ENCODE data around the gene KCNV2. TPM values are rescaled to one million over a fixed set of nuclear protein-coding genes. Genes with fewer than 3 reads are reported as not detected.
"Not testable (repeated sequence)": the region's sequence is repeated elsewhere in the genome, so short reads cannot be mapped to it uniquely, and the experiment has no call there.

KCNV2 gene
- total RNA-seq, 1 donor from 2014 or later = not detected

DNA sequence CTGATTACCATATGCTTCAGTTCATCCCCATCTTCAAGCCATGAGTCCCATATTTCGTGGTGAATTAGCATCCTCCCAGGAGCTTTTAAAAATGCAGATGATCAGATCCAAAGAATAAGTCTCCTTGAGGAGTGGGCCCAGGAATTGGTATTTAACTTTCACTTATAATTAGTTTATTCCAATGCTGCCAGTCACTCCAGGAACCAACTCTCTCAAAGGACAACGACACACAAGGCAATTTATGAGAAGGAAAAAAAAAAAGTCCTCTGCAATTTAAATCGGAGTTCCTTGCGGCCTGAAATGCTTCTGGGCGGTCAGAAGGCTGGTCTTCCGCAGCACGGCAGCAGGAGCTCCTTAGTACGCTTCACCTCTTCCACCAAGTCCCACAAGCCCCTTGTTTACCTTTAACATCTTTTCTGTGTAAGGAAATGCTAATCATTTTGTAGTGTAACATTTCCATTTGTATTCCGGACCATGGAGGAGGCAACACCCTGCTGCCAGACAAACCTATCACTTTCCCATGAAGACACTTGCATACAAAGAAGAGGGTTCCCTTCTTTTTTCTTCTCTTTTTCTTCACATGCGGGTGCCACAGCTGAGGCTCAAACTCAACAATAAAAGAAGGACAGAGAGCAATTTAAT, 16.3 kb upstream of the KCNV2 start:
- Mint-ChIP-seq H3K4me1 (ENCODE audit: low read depth, unreplicated experiment) (peaks cover 18% of the 10 kb centered on the region), H3K36me3 (ENCODE audit: unreplicated experiment) (no peaks in the 10 kb centered on the region), H3K4me3 (ENCODE audit: unreplicated experiment) (no peak overlapping the region), H3K27me3 (ENCODE audit: unreplicated experiment) (no peaks in the 10 kb centered on the region), H3K27ac (ENCODE audit: unreplicated experiment) (no peak overlapping the region), H3K9me3 (ENCODE audit: unreplicated experiment) (peaks cover 2% of the 10 kb centered on the region)
- DNase-seq = no peak
- TF ChIP-seq, protein P1, sequence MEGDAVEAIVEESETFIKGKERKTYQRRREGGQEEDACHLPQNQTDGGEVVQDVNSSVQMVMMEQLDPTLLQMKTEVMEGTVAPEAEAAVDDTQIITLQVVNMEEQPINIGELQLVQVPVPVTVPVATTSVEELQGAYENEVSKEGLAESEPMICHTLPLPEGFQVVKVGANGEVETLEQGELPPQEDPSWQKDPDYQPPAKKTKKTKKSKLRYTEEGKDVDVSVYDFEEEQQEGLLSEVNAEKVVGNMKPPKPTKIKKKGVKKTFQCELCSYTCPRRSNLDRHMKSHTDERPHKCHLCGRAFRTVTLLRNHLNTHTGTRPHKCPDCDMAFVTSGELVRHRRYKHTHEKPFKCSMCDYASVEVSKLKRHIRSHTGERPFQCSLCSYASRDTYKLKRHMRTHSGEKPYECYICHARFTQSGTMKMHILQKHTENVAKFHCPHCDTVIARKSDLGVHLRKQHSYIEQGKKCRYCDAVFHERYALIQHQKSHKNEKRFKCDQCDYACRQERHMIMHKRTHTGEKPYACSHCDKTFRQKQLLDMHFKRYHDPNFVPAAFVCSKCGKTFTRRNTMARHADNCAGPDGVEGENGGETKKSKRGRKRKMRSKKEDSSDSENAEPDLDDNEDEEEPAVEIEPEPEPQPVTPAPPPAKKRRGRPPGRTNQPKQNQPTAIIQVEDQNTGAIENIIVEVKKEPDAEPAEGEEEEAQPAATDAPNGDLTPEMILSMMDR (IDR thresholded peaks at IDR 0.05; ENCODE audit: partially characterized antibody, unreplicated experiment) = no peak

- no peak for DNase-seq
- no peaks in the 10 kb centered on the region for H3K27me3 Mint-ChIP-seq (ENCODE audit: unreplicated experiment)
- H3K27ac Mint-ChIP-seq (ENCODE audit: unreplicated experiment) = no peak overlapping the region
- TF ChIP-seq, protein P1 (IDR thresholded peaks at IDR 0.05; ENCODE audit: partially characterized antibody, unreplicated experiment) = no peak
- no peaks in the 10 kb centered on the region for H3K36me3 Mint-ChIP-seq (ENCODE audit: unreplicated experiment)
- H3K4me1 Mint-ChIP-seq (ENCODE audit: low read depth, unreplicated experiment) = peaks cover 25% of the 10 kb centered on the region
- peaks cover 2% of the 10 kb centered on the region for H3K9me3 Mint-ChIP-seq (ENCODE audit: unreplicated experiment)
- H3K4me3 Mint-ChIP-seq (ENCODE audit: unreplicated experiment) = no peak overlapping the region
These were observed 12.8 kb upstream of the KCNV2 start for GRCh38 chr9:2704504-2704903.

DNA sequence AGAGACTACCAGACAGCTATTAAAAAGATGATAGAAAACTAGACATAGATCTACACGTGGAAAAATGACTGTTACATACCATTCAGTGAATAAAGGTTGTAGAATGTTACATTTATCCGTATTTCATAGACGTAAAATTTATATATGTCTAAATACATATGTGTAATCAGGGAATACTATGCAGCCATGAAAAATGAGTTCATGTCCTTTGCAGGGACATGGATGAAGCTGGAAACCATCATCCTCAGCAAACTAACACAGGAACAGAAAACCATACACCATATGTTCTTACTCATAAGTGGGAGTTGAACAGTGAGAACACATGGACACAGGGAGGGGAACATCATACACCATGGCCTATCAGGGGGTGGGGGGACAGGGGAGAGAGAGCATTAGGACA, 10.1 kb upstream of the KCNV2 start:
- not testable (repeated sequence) for H3K27me3 Mint-ChIP-seq (ENCODE audit: unreplicated experiment); H3K4me3 Mint-ChIP-seq (ENCODE audit: unreplicated experiment); H3K9me3 Mint-ChIP-seq (ENCODE audit: unreplicated experiment); H3K27ac Mint-ChIP-seq (ENCODE audit: unreplicated experiment); DNase-seq; H3K36me3 Mint-ChIP-seq (ENCODE audit: unreplicated experiment)
- H3K4me1 Mint-ChIP-seq (ENCODE audit: low read depth, unreplicated experiment) = peaks cover 22% of the 10 kb centered on the region

DNA sequence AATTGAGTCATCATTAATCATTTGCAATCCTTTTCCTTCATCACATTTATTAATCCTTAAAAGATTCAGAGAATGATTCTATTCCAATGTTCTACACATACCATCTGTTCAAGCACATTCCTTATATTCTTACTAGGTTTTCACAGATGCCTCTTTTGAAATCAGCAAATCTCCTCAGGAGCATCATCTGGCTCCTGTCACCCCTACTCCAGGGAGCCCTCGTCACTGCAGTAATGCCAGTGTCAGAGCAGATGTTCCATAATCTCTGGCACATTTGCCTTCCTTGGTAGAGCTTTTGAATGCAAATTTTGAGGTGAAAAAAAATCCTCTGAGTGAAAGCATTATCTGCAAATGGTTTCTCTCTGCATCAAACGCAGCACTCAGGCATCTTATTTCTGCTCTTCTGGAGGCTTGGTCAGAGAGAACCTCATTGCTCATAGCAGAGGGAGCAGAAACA, 7.6 kb upstream of the KCNV2 start:
- DNase-seq = no peak
- Mint-ChIP-seq H3K9me3 (ENCODE audit: unreplicated experiment) (peaks cover 4% of the 10 kb centered on the region), H3K36me3 (ENCODE audit: unreplicated experiment) (no peaks in the 10 kb centered on the region), H3K4me3 (ENCODE audit: unreplicated experiment) (peak overlapping the region; percentile 44), H3K4me1 (ENCODE audit: low read depth, unreplicated experiment) (peaks cover 18% of the 10 kb centered on the region), H3K27ac (ENCODE audit: unreplicated experiment) (peak overlapping the region; percentile 84), H3K27me3 (ENCODE audit: unreplicated experiment) (no peaks in the 10 kb centered on the region)
- TF ChIP-seq, protein P1 (IDR thresholded peaks at IDR 0.05; ENCODE audit: partially characterized antibody, unreplicated experiment) = no peak

- Mint-ChIP-seq H3K4me3 (ENCODE audit: unreplicated experiment) (no peak overlapping the region), H3K9me3 (ENCODE audit: unreplicated experiment) (peaks cover 4% of the 10 kb centered on the region), H3K4me1 (ENCODE audit: low read depth, unreplicated experiment) (peaks cover 18% of the 10 kb centered on the region), H3K27ac (ENCODE audit: unreplicated experiment) (no peak overlapping the region), H3K27me3 (ENCODE audit: unreplicated experiment) (no peaks in the 10 kb centered on the region), H3K36me3 (ENCODE audit: unreplicated experiment) (no peaks in the 10 kb centered on the region)
- DNase-seq = no peak
- TF ChIP-seq, protein P1 (IDR thresholded peaks at IDR 0.05; ENCODE audit: partially characterized antibody, unreplicated experiment) = no peak
These were observed 5.6 kb upstream of the KCNV2 start for GRCh38 chr9:2711716-2712115.

All from glutamatergic neuron (in vitro differentiated cells).